ENCODE measurements around the gene ZFYVE28. TPM values are rescaled to one million over a fixed set of nuclear protein-coding genes. Genes with fewer than 3 reads are reported as not detected.

The ZFYVE28 gene
- polyA plus RNA-seq, 6 donors from 2014 or later: 0.71 to 2.9 (median 1.4) TPM

DNA sequence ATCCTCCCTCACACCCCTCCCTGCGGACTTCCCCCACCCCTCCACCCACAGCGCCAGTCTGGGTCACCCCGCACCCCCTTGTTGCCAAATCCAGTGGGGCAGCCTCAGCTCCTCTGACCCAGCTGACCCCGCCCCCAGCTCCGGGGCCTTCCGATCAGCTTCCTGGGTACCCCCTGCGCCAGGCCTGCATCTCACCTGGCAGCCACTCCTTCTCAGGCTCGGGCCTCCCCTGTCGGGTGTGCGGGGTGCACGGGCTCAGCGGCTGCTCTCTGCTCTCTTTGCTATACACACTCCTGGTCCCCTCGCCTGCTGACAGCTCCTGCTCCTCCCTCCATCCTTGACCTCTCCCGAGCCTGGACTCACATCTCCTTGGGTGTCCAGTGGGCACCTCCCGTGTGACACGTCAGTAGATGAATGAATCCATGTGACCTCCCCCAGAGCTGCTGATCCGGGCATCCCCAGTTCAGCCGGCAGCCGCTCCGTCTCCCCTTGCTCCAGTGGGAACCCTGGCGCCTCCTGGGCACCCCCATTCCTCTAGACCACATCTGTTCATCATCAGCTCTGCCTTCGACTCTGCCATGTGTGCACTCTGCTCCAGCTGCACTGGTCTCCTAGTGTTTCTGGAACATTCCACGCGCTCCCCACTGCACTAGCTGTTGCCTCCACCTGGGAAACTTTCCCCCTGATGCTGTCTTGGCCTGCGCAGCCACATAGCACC is 10.2 kb upstream of the ZFYVE28 start:
- peak overlapping the region in 1 of 6 donors; percentile 78 for H3K27ac Mint-ChIP-seq

DNA sequence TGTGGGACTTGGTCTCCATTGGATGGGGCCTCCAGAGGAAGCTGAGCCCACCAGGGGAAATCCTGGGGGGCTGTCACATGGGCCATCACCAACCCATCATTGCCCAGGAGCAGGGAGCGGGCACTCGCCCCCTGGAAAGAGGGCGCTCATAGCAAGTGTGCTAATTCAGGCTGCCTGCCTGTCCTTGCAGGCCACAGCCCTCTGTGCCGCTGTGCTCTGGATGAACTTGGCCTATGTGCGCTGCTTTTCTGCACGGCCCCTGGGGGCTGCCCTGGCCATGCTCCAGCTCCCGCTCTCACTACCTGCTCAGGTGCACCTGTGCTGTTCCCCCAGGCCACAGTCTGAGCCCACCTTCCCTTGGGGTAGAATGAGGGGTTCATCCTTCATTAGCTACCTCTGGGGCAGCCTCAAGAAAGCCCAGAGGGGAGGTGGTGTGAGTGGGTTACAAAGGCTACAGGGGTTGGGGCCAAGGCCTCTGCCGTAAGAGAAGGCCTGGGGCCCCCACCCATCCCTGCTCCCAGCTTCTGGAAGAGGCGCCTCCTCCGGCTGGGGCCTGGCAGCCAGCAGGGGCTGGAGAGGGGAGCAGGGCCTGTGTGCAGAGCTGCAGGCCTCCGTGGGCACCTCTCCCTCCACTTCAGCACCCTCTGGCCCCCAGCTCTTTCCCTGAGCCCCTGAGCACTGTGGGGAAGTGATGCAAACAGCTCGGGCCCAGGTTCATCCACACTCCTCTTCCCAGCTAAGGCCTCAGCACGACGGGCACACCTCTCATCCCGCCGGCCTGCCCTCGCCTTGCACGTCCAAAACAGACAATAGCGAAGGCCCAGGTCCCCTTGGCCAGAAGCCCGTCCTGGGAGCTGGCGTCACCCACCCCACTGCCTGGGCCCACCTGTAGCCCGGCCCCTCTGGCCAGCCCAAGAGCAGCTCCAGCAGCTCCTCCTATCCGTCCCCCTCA is 9.2 kb upstream of the ZFYVE28 start:
- no peaks in the 10 kb centered on the region for H3K9me3 Mint-ChIP-seq
- H3K27ac Mint-ChIP-seq: peak overlapping the region in 1 of 6 donors; percentile 81
- peaks cover 0 to under 1% (median 0%) of the 10 kb centered on the region in 3 donors for H3K4me1 Mint-ChIP-seq
- DNase-seq (no peak), ATAC-seq (ENCODE audit: low read depth in 2 of 2) (no peak)
- H3K4me3 Mint-ChIP-seq: no peak overlapping the region
- peaks cover 7 to 29% (median 27%) of the 10 kb centered on the region in 3 donors for H3K27me3 Mint-ChIP-seq
- peaks cover 0 to 5% of the 10 kb centered on the region in 2 donors for H3K36me3 Mint-ChIP-seq

More for the DNA sequence above, 10.2 kb upstream of the ZFYVE28 start:
- peaks cover 0 to 5% of the 10 kb centered on the region in 2 donors for H3K36me3 Mint-ChIP-seq
- H3K9me3 Mint-ChIP-seq: no peaks in the 10 kb centered on the region
- no peaks in the 10 kb centered on the region for H3K4me1 Mint-ChIP-seq
- no peak for ATAC-seq (ENCODE audit: low read depth in 2 of 2)
- DNase-seq: no peak
- H3K4me3 Mint-ChIP-seq: no peak overlapping the region
- peaks cover 7 to 27% (median 22%) of the 10 kb centered on the region in 3 donors for H3K27me3 Mint-ChIP-seq

DNA sequence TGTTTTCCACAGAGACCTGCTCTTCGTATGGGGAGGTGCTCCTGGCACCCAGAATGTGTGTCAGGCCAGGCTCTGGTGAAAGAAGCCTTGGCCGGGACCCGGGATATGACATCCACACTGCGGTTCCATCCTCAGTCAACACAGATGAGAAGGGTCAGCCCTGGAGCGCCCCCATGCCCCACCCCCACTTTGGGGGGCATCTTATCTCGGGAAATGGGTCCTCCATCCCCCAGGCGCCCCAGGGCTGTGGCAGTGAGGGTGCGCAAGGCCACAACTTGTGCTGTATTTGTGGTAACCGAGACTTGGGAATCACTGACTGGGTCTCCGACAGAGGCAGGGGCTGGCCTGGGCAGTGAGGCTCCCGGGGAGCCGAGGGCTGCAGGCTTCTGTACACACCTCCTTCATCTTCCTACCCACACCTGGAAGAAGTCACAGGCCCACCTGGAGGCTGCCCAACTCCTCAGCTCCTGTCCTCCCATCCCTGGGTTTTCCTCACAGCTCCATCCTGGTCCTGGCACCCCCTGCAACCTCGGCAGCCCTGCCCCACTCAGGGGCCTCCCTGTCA is 8.3 kb upstream of the ZFYVE28 start:
- H3K9me3 Mint-ChIP-seq: no peaks in the 10 kb centered on the region
- peaks cover 0 to 5% of the 10 kb centered on the region in 2 donors for H3K36me3 Mint-ChIP-seq
- ATAC-seq (ENCODE audit: low read depth in 2 of 2): no peak
- peaks cover 13 to 38% (median 27%) of the 10 kb centered on the region in 3 donors for H3K27me3 Mint-ChIP-seq
- H3K4me3 Mint-ChIP-seq: no peak overlapping the region
- H3K4me1 Mint-ChIP-seq: peaks cover 4 to 9% (median 7%) of the 10 kb centered on the region in 3 donors
- H3K27ac Mint-ChIP-seq: no peak overlapping the region
- DNase-seq: no peak

DNA sequence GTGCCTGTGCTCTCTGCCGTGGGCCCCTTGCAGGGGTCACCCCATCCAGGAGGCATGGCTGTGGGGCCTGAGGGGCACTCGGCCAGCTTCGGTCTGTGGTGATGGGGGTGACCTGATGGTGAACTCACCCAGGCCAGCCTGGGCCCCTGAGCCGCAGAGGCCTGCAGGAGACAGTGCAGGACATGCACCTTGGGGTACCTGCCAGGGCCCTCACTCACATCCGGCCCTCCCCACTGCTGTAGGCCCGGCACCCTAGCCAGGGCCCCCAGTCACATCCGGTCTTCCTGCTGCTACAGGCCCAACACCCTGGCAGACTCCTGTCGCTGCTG is 7.6 kb upstream of the ZFYVE28 start:
- peaks cover 14 to 42% (median 27%) of the 10 kb centered on the region in 3 donors for H3K27me3 Mint-ChIP-seq
- H3K4me1 Mint-ChIP-seq: peaks cover 4 to 13% (median 9%) of the 10 kb centered on the region in 3 donors
- ATAC-seq (ENCODE audit: low read depth in 2 of 2) (no peak), DNase-seq (no peak)
- no peaks in the 10 kb centered on the region for H3K9me3 Mint-ChIP-seq
- peaks cover 0 to 5% of the 10 kb centered on the region in 2 donors for H3K36me3 Mint-ChIP-seq
- H3K4me3 Mint-ChIP-seq: no peak overlapping the region
- peak overlapping the region in 1 of 6 donors; percentile 65 for H3K27ac Mint-ChIP-seq

DNA sequence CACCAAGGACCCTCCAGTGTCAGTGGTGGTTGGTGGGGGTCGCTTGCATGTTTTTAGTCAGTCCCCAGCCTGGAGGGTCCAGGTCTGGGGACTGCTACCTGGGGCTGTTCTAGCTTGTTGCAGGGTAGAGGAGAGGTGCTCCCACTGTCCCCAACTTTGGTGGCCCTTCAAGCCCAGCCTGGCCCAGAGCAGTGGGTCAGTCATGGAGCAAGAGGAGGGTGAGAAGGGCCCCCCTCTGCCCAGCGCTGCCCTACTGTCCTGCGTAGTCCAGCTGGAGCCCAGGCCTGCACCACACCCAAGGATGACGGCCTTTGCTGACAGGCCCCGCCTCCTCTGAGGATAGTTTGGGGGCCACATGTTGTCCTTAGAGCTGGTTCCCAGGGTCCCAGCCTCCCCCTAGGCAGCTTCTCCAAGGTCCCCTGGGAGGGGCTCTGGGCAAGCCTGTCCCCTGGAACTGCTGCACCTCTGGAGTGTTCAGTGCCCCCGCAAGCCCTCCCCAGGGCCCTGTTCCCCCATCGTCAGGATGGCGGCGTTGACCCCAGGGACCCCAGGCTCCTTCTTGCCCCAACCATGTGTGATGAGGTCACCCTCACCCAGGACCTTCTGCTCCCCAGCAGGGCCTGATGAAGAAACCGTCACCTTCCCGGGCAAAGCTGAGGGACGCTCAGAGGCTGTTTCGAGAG is 7.1 kb upstream of the ZFYVE28 start:
- Mint-ChIP-seq H3K4me1 (peaks cover 4 to 13% (median 13%) of the 10 kb centered on the region in 3 donors), H3K27ac (peak overlapping the region in 1 of 6 donors; percentile 4), H3K36me3 (peaks cover 0 to 5% of the 10 kb centered on the region in 2 donors), H3K27me3 (peaks cover 19 to 47% (median 32%) of the 10 kb centered on the region in 3 donors), H3K9me3 (no peaks in the 10 kb centered on the region), H3K4me3 (no peak overlapping the region)
- DNase-seq: no peak
- no peak for ATAC-seq (ENCODE audit: low read depth in 2 of 2)

DNA sequence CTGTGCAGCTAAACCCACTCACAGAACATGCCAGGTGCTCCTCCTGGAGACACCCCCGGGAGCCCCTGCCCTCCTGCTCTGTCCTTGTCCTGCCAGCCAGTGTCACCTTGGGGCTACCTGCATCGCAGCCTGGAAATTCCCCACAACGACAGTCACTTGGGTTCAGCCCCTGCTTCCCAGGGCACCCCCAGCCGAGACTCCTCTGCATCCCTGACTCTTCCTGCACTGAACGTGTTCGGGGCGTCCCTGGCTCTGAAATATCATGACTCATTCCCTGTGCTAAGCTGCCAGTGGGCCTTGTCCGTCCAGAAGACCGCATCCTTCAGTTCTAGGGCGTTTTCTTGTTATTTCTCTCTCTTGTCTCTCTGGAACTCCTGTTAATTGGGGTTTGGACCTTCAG is 6.1 kb upstream of the ZFYVE28 start:
- Mint-ChIP-seq H3K4me1 (peaks cover 11 to 22% (median 20%) of the 10 kb centered on the region in 3 donors), H3K36me3 (peaks cover 0 to 5% of the 10 kb centered on the region in 2 donors), H3K27me3 (peaks cover 19 to 57% (median 41%) of the 10 kb centered on the region in 3 donors), H3K27ac (peak overlapping the region in 1 of 6 donors; percentile 50), H3K9me3 (no peaks in the 10 kb centered on the region), H3K4me3 (no peak overlapping the region)
- DNase-seq: no peak
- no peak for ATAC-seq (ENCODE audit: low read depth in 2 of 2)

DNA sequence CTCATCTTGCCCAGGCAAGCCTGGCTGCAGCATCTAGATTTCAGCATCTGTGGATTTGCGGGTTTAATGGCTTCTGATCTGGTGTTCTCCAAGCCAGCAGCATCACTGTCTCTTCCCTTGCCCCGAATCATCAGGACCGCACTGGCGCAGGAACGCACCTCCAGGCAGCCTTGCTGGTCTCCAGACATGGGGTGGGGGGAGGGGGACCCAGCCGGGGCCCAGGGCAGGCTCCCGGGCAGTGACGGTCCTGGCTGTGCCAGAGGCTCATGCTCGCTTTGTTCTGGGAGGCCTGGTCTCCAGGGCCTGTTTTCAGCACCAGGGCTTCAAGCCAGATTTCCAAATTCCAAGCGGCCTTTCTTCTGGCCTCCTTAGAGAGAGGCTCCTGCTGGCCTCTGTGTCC is 5.2 kb upstream of the ZFYVE28 start:
- Mint-ChIP-seq H3K27me3 (peaks cover 25 to 55% (median 36%) of the 10 kb centered on the region in 3 donors), H3K27ac (no peak overlapping the region), H3K4me1 (peaks cover 18 to 29% (median 26%) of the 10 kb centered on the region in 3 donors), H3K36me3 (peaks cover 0 to 5% of the 10 kb centered on the region in 2 donors), H3K9me3 (no peaks in the 10 kb centered on the region), H3K4me3 (no peak overlapping the region)
- DNase-seq (no peak), ATAC-seq (ENCODE audit: low read depth in 2 of 2) (no peak)

DNA sequence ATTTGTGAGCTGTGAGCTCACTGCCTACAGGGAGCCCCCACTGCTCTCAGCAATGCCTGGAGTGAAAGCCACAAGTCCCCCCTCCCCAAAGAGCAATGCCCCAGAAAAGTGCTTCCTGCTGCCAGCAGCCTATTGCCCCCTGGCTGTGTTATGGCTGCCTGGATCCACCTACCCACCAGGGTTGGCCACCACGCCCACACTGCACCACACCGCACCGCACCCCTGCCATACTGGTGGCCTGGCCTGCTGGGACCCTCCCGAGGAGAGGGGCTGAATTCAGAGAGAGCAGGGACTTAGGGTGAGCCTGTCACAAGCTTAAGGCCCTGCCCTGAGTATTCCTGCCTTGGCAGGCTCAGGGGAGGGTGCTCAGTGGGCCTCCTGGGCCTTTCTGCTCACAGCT is 4.6 kb upstream of the ZFYVE28 start:
- Mint-ChIP-seq H3K9me3 (no peaks in the 10 kb centered on the region), H3K27me3 (peaks cover 25 to 49% (median 30%) of the 10 kb centered on the region in 3 donors), H3K36me3 (peaks cover 0 to 5% of the 10 kb centered on the region in 2 donors), H3K4me3 (peak overlapping the region in 1 of 8 donors; percentile 66), H3K27ac (no peak overlapping the region), H3K4me1 (peaks cover 18 to 30% (median 26%) of the 10 kb centered on the region in 3 donors)
- DNase-seq (no peak), ATAC-seq (ENCODE audit: low read depth in 2 of 2) (no peak)

DNA sequence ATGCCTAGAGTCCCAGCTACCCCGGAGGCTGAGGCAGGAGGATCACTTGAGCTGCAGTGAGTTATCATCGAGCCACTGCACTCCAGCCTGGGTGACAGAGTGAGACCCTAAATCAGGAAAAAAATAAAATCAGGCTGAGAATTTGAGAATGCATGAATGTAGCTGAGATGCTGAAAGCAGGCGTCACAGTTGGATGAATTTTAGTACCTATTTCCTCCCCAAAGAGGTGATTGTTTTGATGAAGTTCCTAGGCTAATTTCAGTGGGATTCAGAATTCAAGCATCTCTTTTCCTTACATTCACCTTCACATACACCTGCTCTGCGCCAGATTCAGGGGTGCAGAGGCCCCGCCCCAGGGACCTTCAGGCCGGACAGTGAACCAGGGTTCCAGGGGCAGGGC is 3.5 kb upstream of the ZFYVE28 start:
- H3K27me3 Mint-ChIP-seq: peaks cover 25 to 55% (median 33%) of the 10 kb centered on the region in 3 donors
- peaks cover 0 to 5% of the 10 kb centered on the region in 2 donors for H3K36me3 Mint-ChIP-seq
- peak overlapping the region in 1 of 8 donors; percentile 25 for H3K4me3 Mint-ChIP-seq
- peak overlapping the region in 1 of 6 donors; percentile 42 for H3K27ac Mint-ChIP-seq
- DNase-seq (no peak), ATAC-seq (ENCODE audit: low read depth in 2 of 2) (no peak)
- no peaks in the 10 kb centered on the region for H3K9me3 Mint-ChIP-seq
- peaks cover 25 to 36% (median 32%) of the 10 kb centered on the region in 3 donors for H3K4me1 Mint-ChIP-seq

DNA sequence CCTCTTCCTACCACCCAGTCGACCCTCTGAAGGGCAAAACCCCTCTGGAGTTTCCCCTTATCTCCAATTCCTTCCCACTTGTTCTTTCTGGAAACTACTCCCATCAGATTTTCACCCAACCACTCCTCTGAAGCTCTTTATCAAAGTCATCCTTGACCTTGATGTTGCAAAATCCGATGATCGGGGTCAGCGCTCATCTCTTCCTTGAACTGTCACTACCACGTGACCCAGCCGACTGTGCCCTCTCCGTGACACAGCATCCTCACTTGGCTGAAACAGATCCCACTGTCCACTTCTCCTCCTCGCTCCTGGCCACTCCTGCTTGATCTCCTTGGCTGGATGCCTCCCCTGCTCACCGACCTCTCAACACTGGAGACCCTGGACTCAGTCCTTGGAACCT is 1.4 kb upstream of the ZFYVE28 start:
- DNase-seq (no peak), ATAC-seq (ENCODE audit: low read depth in 2 of 2) (no peak)
- H3K4me1 Mint-ChIP-seq: peaks cover 29 to 44% (median 40%) of the 10 kb centered on the region in 3 donors
- H3K4me3 Mint-ChIP-seq: peak overlapping the region; percentile 54 to 97 (median 88)
- no peaks in the 10 kb centered on the region for H3K9me3 Mint-ChIP-seq
- H3K27me3 Mint-ChIP-seq: peaks cover 35 to 68% (median 45%) of the 10 kb centered on the region in 3 donors
- H3K27ac Mint-ChIP-seq: peak overlapping the region; percentile 93 to 97 (median 96)
- peaks cover 0 to 2% of the 10 kb centered on the region in 2 donors for H3K36me3 Mint-ChIP-seq

DNA sequence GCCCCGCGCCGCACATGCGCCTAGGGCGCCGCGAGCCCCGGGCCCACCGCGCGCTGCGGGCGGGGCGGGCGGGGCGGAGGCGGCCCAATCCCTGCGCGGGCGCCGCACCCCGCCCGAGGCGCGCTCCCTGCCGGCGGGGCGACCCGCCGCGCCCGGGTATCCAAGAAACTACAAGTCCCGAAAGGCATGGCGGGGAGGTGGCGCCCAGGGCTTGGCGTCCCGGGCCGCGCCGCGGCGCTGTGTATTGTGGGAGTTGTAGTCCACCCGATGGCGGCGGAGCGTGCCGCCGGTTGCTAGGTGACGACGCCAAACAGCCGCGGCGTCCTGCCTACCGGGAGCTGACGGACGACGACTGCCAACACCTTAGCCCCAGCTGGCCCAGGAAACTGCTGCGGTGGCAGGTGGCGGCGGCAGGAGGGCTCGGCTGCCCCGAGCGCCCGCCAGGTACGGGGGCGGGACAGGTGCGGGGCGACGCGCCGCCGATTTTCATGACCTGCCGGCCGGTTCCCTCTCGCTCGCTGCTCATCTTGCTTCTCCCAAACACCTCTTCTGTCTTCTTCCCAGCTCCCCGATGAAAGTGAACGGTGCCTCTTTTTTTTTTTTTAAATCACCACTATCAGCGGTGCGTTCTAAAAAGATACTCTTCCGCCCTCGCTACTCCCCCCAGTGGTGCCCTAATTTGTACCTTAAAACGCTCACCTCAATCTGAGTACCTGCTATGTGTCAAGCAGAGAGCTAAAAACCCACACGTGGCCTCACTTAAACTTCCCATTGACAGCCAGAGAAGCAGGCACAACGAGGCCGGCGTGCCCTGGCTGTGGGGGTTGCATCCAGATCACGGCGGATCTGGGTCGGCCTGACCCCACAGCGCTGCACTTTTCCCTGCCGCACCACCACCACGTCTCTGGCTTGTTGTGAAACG is 466 bp upstream of the ZFYVE28 start, which contains the start of gene CFAP99:
CFAP99 (plus strand) TSS at position 306 of the 922 bp plus-strand sequence.
- Mint-ChIP-seq H3K9me3 (no peaks in the 10 kb centered on the region), H3K27ac (peak within 1 kb of the TSS; percentile 93 to 97 (median 96)), H3K4me3 (peak within 1 kb of the TSS; percentile 80 to 97 (median 92)), H3K27me3 (peaks cover 41 to 75% (median 47%) of the 10 kb centered on the region in 3 donors), H3K36me3 (no peaks in the 10 kb centered on the region), H3K4me1 (peaks cover 29 to 46% (median 46%) of the 10 kb centered on the region in 3 donors)
- peak; percentile 88 to 89 for ATAC-seq (ENCODE audit: low read depth in 2 of 2)
- DNase-seq: peak; percentile 95

Measured in naive B cell (primary cell).